Subcutaneous abdominal adipose tissue (tissue), 5 donors: ENCODE data around the gene CEP57L1.
"Not testable (repeated sequence)": the region's sequence is repeated elsewhere in the genome, so short reads cannot be mapped to it uniquely, and the experiment has no call there.

Source experiments
- H3K27ac ChIP-seq: one replicate; pipeline ENCODE4 v1.7.0; 2013; ENCODE audit warnings: low read depth, mild to moderate bottlenecking, inconsistent platforms, low read length, moderate library complexity
- H3K27me3 ChIP-seq, 5 donors: one replicate each; pipeline ENCODE4 v1.7.0; 2013; ENCODE audit warnings: low read length in 5 of 5, inconsistent platforms in 1 of 5; ENCODE audit not compliant: control insufficient read depth in 5 of 5, insufficient read depth in 4 of 5
- H3K36me3 ChIP-seq, 5 donors: one replicate each; pipeline ENCODE4 v1.7.0; 2013; ENCODE audit warnings: low read length in 5 of 5; ENCODE audit not compliant: control insufficient read depth in 5 of 5, insufficient read depth in 5 of 5
- H3K4me1 ChIP-seq, 5 donors: one replicate each; pipeline ENCODE4 v1.7.0; 2013; ENCODE audit warnings: low read length in 5 of 5, mild to moderate bottlenecking in 3 of 5, moderate library complexity in 1 of 5; ENCODE audit not compliant: control insufficient read depth in 5 of 5, insufficient read depth in 5 of 5
- H3K4me3 ChIP-seq, 5 donors: one replicate each; pipeline ENCODE4 v1.7.0; 2013; ENCODE audit warnings: low read length in 5 of 5, low read depth in 1 of 5
- H3K9ac ChIP-seq, 5 donors: one replicate each; pipeline ENCODE4 v1.7.0; 2013; ENCODE audit warnings: low read length in 5 of 5, mild to moderate bottlenecking in 4 of 5, moderate library complexity in 3 of 5
- H3K9me3 ChIP-seq, 5 donors: one replicate each; pipeline ENCODE4 v1.7.0; 2013; ENCODE audit warnings: low read length in 5 of 5; ENCODE audit not compliant: control insufficient read depth in 5 of 5
- donor health status: healthy.
- donor health status: healthy.
- donor health status: healthy.
- donor health status: healthy.
- donor health status: healthy.

The CEP57L1 gene

DNA sequence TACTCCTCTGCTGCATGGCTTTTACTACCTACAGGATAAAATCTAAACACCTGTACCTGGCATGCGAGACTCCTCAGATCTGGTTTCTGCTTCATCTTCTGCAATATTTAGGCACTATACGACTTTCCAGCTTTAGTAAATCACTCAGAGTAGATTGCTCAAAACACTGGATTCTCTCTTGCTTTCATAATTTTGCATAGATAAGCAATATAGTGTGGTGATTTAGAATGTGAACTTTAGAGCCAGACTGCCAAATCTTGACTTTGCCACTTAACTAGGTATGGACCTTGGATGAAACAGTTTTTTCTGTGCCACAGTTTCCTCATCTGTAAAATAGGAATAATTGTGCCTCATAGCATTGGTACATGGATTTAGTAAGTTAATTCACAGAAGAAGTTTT lies 28.9 kb downstream of the CEP57L1 start:
- Histone ChIP-seq H3K9me3 (no peaks in the 10 kb centered on the region), H3K27ac (no peak overlapping the region), H3K27me3 (no peaks in the 10 kb centered on the region), H3K9ac (no peak overlapping the region), H3K4me1 (peaks cover 2 to 25% (median 13%) of the 10 kb centered on the region in 5 donors), H3K4me3 (no peak overlapping the region), H3K36me3 (peaks cover 0 to 4% (median 0%) of the 10 kb centered on the region in 5 donors)

- no peak overlapping the region for H3K27ac ChIP-seq
- H3K4me1 ChIP-seq, result peaks cover 2 to 19% (median 9%) of the 10 kb centered on the region in 5 donors
- H3K4me3 ChIP-seq, result no peak overlapping the region
- H3K9me3 ChIP-seq, result no peaks in the 10 kb centered on the region
- H3K9ac ChIP-seq, result no peak overlapping the region
- H3K27me3 ChIP-seq, result no peaks in the 10 kb centered on the region
- H3K36me3 ChIP-seq, result peaks cover 0 to 4% (median 0%) of the 10 kb centered on the region in 5 donors
Measured at GRCh38 chr6:109125504-109125903, 30.2 kb downstream of the CEP57L1 start.

DNA sequence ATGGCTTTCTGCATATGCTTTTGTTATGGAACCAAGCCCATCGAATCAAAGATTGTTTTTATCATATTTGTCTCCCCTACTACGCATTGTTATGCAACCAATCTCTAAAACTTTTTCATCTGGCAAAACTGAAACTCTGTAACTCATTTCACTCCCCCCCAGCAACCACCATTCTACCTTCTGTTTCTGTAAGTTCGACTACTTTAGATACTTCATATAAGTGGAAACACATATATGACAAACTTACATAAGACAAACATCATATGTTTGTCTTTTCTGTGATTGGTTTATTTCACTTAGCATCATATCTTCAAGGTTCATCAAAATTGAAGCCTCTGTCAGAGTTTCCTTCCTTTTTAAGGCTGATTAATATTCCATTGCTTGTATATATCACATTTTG lies 34.8 kb downstream of the CEP57L1 start:
- no peak overlapping the region for H3K4me3 ChIP-seq
- H3K9me3 ChIP-seq, result no peaks in the 10 kb centered on the region
- no peaks in the 10 kb centered on the region for H3K4me1 ChIP-seq
- H3K9ac ChIP-seq, result no peak overlapping the region
- no peak overlapping the region for H3K27ac ChIP-seq
- no peaks in the 10 kb centered on the region for H3K27me3 ChIP-seq
- peaks cover 0 to 7% (median 0%) of the 10 kb centered on the region in 5 donors for H3K36me3 ChIP-seq

DNA sequence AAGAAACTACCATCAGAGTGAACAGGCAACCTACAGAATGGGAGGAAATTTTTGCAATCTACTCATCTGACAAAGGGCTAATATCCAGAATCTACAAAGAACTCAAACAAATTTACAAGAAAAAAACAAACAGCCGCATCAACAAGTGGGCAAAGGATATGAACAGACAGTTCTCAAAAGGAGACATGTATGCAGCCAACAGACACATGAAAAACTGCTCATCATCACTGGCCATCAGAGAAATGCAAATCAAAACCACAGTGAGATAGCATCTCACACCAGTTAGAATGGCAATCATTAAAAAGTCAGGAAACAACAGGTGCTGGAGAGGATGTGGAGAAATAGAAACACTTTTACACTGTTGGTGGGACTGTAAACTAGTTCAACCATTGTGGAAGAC lies 40.3 kb downstream of the CEP57L1 start:
- not testable (repeated sequence) for H3K9me3 ChIP-seq, H3K27me3 ChIP-seq, H3K27ac ChIP-seq, H3K36me3 ChIP-seq, H3K4me3 ChIP-seq, H3K4me1 ChIP-seq, H3K9ac ChIP-seq

DNA sequence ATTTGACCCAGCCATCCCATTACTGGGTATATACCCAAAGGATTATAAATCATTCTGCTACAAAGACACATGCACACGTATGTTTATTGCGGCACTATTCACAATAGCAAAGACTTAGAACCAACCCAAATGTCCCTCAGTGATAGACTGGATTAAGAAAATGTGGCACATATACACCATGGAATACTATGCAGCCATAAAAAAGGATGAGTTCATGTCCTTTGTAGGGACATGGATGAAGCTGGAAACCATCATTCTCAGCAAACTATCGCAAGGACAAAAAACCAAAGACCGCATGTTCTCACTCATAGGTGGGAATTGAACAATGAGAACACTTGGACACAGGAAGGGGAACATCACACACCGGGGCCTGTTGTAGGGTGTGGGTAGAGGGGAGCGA lies 40.7 kb downstream of the CEP57L1 start:
- not testable (repeated sequence) for H3K36me3 ChIP-seq, H3K4me1 ChIP-seq, H3K27ac ChIP-seq, H3K4me3 ChIP-seq, H3K27me3 ChIP-seq, H3K9ac ChIP-seq, H3K9me3 ChIP-seq

- not testable (repeated sequence) for H3K9ac ChIP-seq, H3K9me3 ChIP-seq, H3K27ac ChIP-seq, H3K4me1 ChIP-seq, H3K27me3 ChIP-seq, H3K36me3 ChIP-seq, H3K4me3 ChIP-seq
Measured at GRCh38 chr6:109136530-109136929, 41.2 kb downstream of the CEP57L1 start.

- H3K27me3 ChIP-seq, result no peaks in the 10 kb centered on the region
- no peaks in the 10 kb centered on the region for H3K4me1 ChIP-seq
- no peaks in the 10 kb centered on the region for H3K9me3 ChIP-seq
- no peak overlapping the region for H3K4me3 ChIP-seq
- H3K27ac ChIP-seq, result no peak overlapping the region
- no peak overlapping the region for H3K9ac ChIP-seq
- H3K36me3 ChIP-seq, result peaks cover 0 to 3% (median 2%) of the 10 kb centered on the region in 5 donors
Measured at GRCh38 chr6:109139109-109139508, 43.8 kb downstream of the CEP57L1 start.

- H3K4me3 ChIP-seq, H3K36me3 ChIP-seq, H3K9ac ChIP-seq, H3K9me3 ChIP-seq, H3K27ac ChIP-seq, H3K27me3 ChIP-seq, H3K4me1 ChIP-seq: not testable (repeated sequence)
Measured at GRCh38 chr6:109142067-109142466, 46.8 kb downstream of the CEP57L1 start.

GRCh38 chr6:109143191-109143590 lies 47.9 kb downstream of the CEP57L1 start:
- Histone ChIP-seq H3K27me3 (no peaks in the 10 kb centered on the region), H3K4me1 (no peaks in the 10 kb centered on the region), H3K9ac (no peak overlapping the region), H3K9me3 (no peaks in the 10 kb centered on the region), H3K36me3 (peaks cover 0 to 7% (median 2%) of the 10 kb centered on the region in 5 donors), H3K4me3 (no peak overlapping the region), H3K27ac (no peak overlapping the region)

DNA sequence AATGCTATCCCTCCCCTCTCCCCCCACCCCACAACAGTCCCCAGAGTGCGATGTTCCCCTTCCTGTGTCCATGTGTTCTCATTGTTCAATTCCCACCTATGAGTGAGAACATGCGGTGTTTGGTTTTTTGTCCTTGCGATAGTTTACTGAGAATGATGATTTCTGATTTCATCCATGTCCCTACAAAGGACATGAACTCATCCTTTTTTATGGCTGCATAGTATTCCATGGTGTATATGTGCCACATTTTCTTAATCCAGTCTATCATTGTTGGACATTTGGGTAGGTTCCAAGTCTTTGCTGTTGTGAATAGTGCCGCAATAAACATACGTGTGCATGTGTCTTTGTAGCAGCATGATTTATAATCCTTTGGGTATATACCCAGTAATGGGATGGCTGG lies 52.9 kb downstream of the CEP57L1 start:
- not testable (repeated sequence) for H3K27me3 ChIP-seq, H3K4me1 ChIP-seq, H3K9me3 ChIP-seq, H3K4me3 ChIP-seq, H3K9ac ChIP-seq, H3K27ac ChIP-seq
- H3K36me3 ChIP-seq, result peaks cover 0 to 18% (median 0%) of the 10 kb centered on the region in 5 donors

GRCh38 chr6:109148716-109149115 lies 53.4 kb downstream of the CEP57L1 start:
- H3K4me3 ChIP-seq, H3K27me3 ChIP-seq, H3K27ac ChIP-seq, H3K4me1 ChIP-seq, H3K9ac ChIP-seq, H3K9me3 ChIP-seq: not testable (repeated sequence)
- H3K36me3 ChIP-seq, result peaks cover 0 to 18% (median 2%) of the 10 kb centered on the region in 5 donors
